NCI-H226 (cell line): ENCODE measurements around the gene TTN.
"Not testable (repeated sequence)": the region's sequence is repeated elsewhere in the genome, so short reads cannot be mapped to it uniquely, and the experiment has no call there.

Experiments
- DNase-seq: peaks from one replicate; pipeline ENCODE4 v3.0.0-alpha.2; 2015

Gene TTN

DNA sequence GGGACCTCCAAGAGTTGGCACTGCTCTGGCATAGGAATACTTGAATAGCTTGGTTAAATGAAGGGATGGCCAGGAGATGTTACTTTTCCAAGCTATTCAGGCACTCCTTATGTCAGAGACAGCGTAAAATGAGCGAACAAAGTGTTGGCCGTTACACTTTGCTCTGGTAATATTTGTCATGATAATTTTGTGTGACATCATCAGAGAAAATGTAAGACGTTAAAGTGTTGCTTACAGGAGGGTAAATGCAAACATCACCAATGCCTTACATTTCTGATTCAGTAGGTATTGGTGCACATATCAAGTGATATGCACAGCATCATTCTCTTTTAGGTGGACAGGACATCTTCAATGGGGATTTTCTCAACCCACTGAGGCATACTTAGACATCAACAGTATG lies 281.0 kb downstream of the TTN start:
- DNase-seq: no peak

DNA sequence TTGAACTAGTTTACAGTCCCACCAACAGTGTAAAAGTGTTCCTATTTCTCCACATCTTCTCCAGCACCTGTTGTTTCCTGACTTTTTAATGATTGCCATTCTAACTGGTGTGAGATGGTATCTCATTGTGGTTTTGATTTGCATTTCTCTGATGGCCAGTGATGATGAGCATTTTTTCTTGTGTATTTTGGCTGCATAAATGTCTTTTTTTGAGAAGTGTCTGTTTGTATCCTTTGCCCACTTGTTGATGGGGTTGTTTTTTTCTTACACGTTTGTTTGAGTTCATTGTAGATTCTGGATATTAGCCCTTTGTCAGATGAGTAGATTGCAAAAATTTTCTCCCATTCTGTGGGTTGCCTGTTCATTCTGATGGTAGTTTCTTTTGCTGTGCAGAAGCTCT lies 281.8 kb downstream of the TTN start:
- not testable (repeated sequence) for DNase-seq

DNA sequence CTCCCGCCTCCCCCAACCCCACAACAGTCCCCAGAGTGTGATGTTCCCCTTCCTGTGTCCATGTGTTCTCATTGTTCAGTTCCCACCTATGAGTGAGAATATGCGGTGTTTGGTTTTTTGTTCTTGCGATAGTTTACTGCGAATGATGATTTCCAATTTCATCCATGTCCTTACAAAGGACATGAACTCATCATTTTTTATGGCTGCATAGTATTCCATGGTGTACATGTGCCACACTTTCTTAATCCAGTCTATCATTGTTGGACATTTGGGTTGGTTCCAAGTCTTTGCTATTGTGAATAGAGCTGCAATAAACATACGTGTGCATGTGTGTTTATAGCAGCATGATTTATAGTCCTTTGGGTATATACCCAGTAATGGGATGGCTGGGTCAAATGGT lies 282.2 kb downstream of the TTN start:
- DNase-seq: not testable (repeated sequence)

DNA sequence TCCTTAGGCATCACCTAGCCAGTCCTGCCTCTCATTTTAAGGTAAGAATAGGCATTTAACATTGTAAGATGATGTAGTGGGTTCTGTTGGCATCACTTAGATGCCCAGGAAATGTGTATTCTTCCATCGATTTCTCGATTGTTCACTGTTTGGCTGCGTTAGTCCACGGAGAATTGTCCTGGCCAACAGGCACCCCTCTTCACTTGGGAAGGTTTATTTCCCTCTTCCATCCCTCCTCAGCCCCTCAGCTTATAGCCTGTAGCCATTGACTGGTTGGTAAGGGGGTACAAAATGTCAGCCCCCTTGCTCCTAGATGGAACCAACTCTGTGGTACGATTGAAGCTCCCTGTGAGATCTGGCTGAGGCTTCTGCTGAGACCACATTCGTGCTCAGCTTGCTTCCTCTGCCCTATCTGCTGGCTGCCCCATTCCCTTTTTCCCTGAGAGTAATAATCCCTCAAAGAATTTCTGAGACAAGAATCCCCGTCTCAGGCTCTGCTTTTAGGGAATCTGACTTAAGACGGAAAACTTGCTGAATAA lies 283.6 kb downstream of the TTN start:
- no peak for DNase-seq

DNA sequence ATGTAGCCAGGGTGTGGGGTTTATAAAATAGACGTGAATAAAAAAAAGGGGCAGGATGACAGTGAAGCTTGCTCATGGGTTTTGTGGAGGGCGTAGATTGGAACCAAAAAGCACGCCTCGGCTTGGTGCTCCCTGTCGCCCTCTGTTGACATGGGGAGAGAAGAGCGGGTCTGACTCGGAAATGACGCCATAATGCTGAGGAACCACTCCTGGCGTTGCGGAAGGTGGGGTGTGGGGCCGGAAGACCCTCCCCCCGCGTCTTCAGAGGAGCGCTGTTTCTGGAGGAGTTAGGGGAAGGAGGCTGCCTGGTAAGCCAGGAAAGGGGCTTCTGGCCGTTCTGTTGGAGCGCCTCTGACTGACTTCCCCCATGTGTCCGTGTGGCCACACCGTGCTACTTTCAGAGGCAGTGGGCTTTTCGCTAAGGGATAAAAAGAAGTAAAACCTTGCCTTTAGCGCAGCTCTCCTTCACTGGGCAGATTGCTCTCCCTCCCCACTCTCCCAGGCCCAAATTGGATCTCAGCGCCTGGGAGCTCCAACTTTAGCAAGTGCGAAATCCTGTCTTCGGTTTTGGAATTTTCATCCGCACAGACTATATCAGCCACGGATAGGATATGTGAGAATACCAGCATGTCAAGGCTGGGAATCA lies 284.1 kb downstream of the TTN start:
- DNase-seq: no peak

DNA sequence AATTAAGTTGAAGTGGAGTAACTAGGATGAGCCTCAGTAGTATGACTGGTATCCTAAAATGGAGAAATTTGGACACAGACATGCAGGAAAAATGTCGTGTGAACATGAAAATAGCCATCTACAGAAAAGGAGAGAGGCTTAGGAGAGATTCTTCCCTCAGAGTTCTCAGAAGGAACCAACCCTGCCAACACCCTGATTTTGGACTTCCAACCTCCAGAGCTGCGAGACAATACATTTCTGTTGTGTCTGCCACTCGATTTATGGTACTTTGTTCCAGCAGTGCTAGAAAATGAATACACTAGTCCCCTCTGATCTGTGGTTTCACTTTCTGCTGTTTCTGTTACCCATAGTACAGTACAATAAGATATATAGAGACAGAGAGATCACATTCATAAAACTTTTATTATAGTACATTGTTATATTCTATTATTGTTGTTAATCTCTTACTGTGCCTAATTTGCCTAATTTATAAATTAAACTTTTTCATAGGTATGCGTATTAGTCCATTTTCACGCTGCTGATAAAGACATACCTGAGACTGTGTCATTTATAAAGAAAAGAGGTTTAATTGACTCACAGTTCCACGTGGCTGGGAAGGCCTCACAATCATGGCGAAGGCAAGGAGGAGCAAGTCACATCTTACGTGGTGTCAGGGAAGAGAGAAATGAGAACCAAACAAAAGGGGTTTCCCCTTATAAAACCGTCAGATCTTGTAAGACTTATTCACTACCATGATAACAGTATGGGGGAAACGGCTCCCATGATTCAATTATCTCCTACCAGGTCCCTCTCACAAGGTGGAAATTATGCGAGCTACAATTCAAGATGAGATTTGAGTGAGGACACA lies 285.7 kb downstream of the TTN start:
- no peak for DNase-seq

DNA sequence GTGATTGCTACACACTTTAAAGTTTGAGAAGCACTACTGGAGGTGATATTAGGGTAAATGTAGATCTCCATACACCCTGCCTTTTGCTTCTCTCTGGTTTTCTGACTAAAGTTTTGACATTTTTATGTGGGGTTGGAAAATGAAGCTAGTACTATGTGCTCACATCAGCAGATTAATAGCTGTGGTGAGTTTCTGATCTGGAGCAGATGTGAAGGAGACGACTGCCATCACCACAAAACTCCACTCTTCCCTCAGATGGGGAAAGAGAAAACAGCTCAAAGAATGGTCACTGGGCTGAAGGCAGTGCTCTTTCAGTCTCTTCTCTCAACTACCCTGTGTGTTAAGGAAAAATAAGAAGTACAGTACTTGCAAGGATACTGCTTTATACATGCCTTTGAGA lies 289.7 kb downstream of the TTN start:
- no peak for DNase-seq

DNA sequence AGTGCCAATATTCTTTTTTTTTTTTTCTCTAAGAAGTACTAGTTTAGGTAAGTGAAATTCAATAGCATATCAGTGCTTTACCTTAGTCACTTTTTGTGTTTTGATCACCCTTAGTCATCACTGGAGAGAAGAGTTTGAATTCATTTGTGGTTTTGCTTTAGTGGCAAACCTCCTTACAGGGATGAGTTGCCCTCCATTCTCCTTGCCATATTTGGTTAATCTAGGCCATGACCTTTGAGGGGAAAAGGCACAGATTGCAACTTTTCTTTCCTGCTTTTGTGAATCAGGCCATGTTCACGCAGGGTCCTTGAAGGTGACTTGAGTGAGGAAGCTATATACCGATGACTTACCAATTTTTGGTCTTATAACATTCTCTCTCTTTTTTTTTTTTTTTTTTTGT lies 292.6 kb downstream of the TTN start:
- peak; percentile 26 for DNase-seq

DNA sequence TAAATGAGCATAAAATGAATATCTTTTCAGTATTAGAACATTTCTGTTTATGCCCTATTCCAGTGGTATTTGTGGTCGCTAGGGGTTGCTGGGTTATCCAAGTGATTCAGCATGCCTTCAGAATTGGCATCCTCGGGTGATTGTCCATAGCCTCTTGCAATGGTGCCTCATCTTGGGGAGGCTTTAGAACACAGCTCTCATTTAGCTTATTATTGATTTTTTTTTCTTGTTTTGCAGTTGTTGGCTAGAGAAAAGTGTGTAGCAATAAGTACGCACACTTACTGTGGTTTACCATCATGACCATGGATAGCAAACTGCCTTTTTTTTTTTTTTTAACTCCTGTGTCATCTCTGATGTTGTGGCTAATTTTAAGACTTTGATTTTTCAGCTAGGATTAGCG lies 293.3 kb downstream of the TTN start:
- peak; percentile 15 for DNase-seq

DNA sequence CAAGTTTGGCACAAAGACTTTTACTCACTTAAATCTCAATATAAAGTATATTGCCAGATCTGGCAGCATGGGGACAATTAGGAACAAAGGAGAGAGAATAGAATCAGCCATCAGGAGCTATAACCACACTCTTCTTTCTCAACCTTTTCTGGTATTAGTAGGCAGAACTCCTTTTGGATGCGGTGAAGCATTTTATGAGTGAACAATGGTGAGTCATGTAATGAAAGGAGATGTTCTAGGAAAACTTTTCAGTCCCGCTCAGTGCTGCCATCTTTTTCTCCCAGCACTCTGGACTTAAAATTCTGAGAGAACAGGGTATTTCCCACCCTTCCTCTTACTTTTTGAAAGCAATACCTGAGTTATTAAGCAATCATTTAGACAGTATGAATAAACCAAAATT lies 294.7 kb downstream of the TTN start:
- peak; percentile 24 for DNase-seq

DNA sequence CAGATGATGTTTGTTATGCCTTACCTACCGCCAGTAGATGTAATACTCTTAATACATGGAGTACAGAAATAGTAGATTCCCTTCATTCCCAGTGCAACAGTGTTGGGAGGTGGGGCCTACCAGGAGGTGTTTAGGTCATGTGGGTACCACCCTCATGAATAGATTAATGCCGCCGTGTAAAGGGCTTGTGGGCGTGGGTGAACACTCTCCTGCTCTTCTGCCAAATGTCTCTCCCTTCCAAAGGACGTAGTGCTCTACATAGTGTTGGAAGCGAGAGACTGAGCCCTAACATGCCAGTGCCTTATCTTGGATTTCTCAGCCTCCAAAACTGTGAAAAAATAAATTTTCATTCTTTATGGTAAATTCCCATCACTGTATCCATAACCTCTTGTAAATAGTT lies 296.8 kb downstream of the TTN start:
- DNase-seq: no peak

DNA sequence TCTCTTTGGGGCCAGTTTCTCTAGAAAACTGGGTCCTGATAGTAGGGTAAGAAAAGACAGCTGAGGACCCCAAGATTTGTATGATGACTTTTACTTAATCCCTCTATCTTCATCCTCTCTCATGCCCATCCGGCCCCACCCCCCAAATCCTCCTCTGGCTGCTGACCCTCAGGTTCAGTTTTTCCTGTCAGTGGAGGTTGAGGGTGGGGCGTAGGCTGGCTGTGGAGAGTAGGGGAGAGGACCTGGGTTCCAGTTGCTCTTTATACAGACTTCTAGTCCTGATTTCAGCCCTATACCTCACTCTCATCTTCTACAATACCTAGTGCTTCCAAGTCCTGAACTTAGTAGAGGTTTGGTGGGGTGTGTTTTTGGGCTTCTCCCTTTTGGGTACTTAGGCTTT lies 298.6 kb downstream of the TTN start:
- no peak for DNase-seq

DNA sequence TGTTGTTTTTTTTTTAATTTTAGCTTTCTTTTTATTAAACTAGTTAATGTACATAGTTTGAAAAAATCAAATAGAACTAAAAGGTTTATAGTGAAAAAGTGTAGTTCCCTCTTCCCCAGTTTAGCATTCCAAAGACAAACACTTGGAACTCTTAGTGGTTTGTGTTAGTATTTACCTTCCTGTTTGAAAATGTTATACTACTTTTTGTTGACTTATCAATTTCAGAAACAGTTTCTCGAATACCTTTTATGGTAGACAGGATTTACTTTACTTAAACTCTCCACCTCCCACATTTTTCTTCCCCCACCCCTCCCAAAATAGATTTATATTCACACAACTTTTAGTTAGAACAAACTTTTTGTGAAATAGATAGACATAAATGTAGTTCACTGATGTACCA lies 300.3 kb downstream of the TTN start:
- DNase-seq: no peak

DNA sequence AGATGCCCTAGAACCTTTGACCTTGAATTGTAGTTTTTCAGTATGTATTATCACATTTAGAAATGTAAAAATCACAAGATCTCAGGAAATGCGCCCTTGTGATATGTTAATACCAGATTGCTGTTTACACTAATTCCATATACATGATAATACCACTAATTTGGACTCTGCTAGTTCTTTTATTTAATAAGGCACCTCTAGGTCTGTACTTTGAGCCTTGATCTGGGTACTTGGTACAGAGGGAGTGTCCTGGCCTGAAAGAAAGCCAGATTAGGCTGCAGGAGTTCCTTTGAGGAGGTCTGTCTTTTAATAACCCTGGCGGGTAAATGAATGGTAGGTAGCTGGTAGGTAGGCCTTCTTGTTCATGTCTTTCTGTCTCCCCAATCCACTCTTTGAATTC lies 300.7 kb downstream of the TTN start:
- no peak for DNase-seq

DNA sequence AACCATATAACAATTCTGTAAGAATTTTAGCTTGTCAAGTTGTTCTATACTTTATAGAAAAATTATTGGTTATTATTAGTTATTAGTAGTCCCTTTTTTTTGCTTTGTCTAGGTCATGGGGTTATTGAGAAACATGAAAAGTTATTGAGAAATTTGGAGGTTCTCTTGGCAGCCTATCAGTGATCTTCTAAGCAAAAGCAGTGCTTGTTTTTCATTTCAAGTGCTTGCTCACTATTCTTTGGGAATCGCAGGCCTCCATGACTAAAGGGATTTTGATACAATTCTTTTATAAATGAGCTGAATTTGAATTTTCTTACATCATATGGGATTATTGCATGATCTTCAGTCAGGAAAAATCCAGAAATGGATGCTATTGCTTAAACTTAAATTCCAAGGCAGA lies 301.1 kb downstream of the TTN start:
- DNase-seq: no peak

DNA sequence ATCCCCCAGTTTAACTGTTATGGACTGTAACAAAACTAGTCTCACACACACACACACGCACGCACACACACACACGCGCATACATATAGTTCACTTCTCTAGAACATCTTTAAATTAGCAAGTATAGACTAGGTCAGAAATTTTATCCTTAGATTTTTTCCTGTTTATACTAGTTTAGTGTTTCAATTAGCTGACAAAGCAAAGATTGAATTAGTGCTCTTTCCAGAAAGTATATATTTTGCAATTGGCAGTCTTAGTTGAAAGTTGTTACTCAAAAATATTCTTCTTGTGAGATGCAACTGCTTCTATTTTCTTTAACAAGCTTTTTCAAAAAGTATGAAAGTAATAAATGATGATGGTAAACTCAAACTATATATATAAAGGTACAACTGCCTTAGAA lies 304.5 kb downstream of the TTN start:
- DNase-seq: no peak

DNA sequence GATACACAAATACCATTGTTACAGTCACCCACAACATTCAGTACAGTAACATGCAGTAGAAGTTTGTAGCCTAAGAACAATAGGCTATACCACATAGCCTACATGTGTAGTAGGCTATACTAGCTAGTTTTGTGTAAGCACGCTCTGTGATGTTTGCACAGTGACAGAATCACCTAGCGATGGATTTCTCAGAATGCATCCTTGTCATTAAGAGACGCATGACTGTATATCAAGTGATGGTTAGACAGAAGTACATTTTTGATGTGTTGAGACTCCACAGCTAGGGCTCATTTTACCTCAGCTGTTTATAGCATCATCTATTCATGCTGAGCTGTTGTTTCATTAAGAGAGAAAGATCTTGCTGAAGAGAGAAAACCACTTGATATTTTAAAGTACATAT lies 307.6 kb downstream of the TTN start:
- DNase-seq: no peak

DNA sequence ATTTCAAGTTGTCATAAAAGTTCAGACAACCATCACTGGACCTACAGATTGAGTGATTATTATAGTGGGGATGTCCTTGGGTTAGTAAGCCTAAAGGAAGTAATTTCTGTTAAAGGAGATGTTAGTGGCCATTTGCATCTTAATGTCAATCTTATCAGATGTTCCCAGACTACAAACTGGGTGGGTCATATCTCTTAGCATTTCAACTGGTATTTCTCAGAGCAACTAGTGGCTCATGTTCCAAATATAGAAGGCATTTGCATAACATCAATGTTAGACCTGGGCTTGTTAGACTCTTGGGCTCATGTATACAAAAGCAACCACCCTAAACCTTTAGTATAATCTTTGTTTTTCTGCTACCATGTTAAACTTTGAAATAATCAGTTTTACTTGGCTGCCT lies 309.1 kb downstream of the TTN start:
- DNase-seq: no peak

DNA sequence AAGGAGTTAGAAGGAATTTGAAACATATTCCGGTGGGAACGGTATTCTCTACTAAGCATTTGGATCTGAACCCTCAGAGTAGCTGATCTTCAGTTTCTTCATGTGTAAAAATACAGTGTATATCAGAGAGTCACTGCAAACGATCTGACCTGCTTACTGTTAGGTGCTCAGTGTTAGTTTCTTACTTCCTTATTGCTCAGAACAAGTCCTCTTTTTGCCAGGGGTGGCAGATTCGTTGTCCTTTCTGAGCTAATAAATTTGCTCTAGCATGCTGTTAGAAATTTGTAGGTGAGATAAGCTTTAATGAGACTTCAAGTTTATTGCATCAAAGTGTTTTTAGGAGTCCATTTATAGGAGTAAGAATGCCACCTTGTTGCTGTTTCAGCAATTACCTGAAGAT lies 311.2 kb downstream of the TTN start:
- DNase-seq: no peak

DNA sequence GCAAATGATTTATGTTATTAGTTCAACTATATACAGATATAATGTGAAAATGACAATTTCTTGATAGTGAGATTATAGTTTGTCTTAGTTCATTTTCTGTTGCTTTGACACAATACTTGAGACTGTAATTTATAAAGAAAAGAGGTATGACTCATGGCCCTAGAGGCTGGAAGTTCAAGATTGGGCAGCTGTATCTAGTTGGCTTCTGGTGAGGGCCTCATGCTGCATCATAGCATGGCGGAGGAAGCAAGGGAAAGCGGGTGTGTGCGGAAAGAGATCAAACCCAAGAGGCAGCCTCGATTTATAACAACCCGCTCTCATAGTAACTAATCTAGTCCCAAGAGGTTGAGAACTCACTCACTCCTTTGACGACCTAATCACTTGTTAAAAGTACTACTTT lies 315.6 kb downstream of the TTN start:
- no peak for DNase-seq

DNA sequence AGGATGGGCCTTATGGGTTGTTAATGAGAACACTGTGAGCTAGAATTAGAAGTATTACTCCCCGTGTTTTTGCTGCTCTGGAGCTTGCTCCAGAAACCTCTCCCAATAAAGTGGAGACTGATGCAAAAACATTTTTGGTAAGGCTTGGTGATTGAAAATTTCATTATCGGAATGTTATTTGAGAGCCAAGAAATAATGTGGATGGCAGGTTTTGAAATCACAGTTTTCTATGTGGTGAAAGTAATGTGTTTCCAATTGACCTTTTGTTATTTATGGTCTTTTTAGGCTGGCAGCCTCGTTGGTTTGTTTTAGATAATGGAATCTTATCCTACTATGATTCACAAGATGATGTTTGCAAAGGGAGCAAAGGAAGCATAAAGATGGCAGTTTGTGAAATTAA lies 321.9 kb downstream of the TTN start:
- no peak for DNase-seq

DNA sequence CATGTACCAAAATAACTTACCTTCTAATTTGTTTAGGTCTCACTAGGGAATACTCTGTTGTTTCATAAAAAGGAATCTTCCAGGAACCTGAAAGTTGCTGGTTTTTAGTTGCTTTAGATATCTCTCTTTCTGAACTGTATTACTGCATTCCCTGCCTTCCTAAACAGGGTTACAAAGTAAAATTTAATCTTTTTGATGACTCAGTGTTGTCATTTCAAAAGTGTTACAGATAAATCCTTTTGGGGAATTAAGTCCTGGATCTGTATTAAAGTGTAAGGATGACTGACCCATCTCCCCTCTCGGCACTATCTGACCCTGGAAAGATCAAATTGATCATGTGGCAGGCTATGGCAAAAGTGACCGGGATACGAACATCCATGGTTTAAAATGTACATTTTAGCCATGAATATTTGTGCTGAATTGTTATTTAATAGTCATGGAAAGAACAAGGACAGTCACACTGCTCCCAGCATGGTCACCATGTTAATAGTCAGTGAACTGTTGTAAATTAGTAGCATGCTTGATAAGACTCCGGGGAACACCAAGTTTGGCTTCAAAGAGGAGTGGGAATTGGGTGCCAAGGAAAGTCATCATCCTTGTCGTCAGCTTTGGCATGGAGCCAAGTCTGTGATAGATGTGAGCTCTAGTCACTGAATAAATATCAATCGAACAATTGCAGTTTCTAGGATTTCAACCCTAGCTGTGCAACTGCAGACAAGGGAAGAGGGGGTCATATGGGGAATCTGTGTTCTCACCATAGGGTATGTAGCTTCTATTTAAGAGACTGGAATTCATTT lies 322.8 kb downstream of the TTN start:
- DNase-seq: no peak

DNA sequence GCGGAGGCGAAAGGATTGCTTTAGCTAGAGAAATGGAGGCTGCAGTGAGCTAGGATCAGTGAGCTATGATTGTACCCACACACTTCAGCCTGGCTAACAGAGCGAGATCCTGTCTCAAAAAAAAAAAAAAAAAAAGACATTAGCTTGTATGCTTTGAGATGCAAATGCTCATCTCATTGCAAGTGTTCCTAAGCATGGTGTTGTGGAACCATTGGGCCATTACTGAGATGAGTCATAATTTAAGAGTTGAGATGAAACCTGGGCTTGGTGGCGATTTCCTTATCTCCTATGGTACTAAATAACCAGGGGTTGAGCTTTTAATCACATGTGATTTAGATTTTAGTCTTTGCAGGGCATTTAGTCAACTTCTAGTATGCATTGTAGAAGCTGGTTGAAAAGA lies 324.8 kb downstream of the TTN start:
- DNase-seq: no peak
